ENCODE results near the gene STK11.

The STK11 gene

DNA sequence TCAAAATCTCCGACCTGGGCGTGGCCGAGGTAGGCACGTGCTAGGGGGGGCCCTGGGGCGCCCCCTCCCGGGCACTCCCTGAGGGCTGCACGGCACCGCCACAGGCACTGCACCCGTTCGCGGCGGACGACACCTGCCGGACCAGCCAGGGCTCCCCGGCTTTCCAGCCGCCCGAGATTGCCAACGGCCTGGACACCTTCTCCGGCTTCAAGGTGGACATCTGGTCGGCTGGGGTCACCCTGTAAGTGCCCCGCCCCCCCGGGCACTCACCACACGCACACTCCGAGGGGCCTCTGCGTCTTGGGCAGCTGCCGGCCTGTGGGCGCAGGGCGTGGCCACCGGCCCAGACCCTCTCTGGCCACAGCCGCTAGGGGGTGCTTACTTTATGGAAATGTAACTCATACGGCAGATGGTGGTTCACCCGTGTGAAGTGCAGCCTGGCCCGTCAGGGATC, 14.9 kb downstream of the STK11 start:
- Histone ChIP-seq H3K4me3 (no peak overlapping the region), H3K27ac (peak overlapping the region in 1 of 2 donors; percentile 53)
- no peak for DNase-seq (ENCODE audit: low spot score)
- TF ChIP-seq, protein P1, sequence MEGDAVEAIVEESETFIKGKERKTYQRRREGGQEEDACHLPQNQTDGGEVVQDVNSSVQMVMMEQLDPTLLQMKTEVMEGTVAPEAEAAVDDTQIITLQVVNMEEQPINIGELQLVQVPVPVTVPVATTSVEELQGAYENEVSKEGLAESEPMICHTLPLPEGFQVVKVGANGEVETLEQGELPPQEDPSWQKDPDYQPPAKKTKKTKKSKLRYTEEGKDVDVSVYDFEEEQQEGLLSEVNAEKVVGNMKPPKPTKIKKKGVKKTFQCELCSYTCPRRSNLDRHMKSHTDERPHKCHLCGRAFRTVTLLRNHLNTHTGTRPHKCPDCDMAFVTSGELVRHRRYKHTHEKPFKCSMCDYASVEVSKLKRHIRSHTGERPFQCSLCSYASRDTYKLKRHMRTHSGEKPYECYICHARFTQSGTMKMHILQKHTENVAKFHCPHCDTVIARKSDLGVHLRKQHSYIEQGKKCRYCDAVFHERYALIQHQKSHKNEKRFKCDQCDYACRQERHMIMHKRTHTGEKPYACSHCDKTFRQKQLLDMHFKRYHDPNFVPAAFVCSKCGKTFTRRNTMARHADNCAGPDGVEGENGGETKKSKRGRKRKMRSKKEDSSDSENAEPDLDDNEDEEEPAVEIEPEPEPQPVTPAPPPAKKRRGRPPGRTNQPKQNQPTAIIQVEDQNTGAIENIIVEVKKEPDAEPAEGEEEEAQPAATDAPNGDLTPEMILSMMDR (IDR thresholded peaks at IDR 0.05) = no peak

DNA sequence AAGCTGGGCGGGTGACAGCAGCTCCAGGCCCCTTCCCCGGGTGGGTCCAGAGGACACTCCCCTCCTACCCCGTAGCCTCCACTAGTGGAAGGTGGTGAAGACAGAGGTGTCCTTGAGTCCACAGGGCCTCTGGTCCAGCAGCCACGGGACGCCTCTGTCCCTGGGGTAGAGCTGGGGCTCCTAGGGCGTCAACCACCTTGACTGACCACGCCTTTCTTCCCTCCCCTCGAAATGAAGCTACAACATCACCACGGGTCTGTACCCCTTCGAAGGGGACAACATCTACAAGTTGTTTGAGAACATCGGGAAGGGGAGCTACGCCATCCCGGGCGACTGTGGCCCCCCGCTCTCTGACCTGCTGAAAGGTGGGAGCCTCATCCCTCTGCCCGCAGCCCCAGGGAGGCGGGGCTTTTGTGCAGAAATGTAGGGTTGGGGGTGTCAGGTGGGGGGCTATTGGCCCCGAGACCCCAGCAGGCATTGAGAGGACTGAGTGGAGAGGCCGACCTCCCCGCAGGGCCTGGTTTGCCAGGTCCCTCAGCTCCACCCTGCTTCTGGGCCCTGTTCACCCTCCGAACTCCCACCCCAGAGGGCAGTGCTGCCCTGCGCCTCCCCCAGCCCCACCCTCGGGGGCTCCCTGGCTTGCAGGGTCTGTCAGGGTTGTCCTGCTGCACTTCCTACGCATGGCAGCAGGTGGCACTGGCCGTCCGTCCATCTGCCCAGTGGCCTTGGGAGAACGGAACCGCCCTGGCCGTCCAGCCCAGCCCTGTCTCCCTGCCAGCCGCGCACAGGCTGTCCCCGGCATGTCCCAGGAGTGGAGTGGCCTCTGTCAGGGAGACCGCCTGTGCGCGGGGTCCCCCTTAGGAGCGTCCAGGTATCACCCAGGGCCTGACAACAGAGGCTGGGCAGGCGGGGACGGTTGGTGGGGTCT, 15.7 kb downstream of the STK11 start:
- TF ChIP-seq, protein P1 (IDR thresholded peaks at IDR 0.05) = peak; percentile 58
- Histone ChIP-seq H3K27ac (peak overlapping the region; percentile 1 to 53), H3K4me3 (no peak overlapping the region)
- DNase-seq (ENCODE audit: low spot score) = peak; percentile 87

DNA sequence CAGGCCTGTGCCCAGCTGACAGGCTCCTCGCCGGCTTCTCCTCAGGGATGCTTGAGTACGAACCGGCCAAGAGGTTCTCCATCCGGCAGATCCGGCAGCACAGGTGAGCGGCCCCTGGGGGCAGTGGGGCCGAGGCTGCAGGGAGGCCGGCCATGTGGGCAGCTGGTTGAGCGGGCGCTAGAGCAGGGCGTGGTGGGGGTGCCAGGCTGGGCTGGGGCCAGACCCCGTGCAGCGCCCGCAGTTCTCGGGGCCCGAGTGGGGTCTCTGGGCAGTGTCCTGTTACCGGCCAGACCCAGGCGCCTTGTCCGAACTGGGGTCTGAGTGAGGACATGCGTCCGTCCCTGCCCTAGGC, 16.3 kb downstream of the STK11 start:
- no peak for DNase-seq (ENCODE audit: low spot score)
- TF ChIP-seq, protein P1 (IDR thresholded peaks at IDR 0.05) = no peak
- Histone ChIP-seq H3K4me3 (no peak overlapping the region), H3K27ac (peak overlapping the region; percentile 1 to 53)

DNA sequence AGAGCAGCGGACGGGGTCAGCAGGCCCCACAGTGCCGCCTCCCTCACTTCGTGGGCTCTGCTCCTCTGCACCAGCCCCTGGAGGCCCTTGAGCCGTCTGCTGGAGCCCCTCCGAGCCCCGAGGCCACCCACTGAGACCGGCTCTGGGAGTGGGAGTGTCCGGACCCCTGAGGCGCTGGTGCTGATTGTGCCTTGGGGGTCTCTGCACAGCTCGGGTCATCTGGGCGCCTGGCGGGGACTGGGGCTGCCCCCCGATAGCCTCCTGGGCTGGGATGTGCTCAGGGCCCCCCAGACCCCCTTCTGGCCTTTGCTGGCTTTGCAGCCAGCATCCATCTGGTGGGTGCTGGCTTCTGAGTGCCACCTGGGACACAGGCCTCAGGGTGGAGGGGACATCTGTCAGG, 16.8 kb downstream of the STK11 start:
- peak overlapping the region in 1 of 2 donors; percentile 53 for H3K27ac ChIP-seq
- no peak overlapping the region for H3K4me3 ChIP-seq
- TF ChIP-seq, protein P1 (IDR thresholded peaks at IDR 0.05) = no peak
- DNase-seq (ENCODE audit: low spot score) = no peak

DNA sequence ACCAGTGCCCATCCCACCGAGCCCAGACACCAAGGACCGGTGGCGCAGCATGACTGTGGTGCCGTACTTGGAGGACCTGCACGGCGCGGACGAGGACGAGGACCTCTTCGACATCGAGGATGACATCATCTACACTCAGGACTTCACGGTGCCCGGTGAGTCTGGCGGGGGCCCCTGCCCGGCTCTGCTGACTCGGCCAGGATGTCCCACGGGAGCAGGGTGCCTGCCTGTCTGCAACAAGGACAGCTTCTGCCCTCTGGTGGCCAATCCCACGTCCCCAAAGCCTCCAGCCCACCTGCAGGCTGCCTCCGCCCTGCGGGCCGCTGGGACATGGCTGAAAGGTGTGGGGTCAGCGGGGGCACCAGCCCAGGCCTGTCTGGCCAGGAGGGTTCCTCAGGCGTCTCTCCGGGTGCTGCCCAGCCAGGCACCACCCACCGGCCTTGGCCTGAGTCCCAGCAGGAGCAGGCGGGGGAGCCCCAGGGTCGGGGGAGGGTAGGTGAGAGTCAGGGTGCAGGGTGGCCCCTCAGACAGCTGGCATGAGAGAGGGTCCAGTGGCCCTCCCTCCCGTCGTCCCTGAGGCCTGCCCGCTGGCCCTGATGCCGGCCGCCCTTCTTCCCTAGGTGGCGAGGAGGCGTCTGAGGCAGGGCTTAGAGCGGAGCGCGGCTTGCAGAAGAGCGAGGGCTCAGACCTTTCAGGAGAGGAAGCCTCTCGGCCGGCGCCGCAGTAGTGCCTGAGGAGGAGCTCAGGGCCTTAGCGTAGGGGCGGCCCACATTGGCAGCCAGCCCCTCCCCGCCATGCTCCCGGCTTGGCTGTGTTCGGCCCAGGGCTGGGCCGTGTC, 17.7 kb downstream of the STK11 start:
- Histone ChIP-seq H3K4me3 (no peak overlapping the region), H3K27ac (no peak overlapping the region)
- TF ChIP-seq, protein P1 (IDR thresholded peaks at IDR 0.05) = peak; percentile 13
- DNase-seq (ENCODE audit: low spot score) = no peak

DNA sequence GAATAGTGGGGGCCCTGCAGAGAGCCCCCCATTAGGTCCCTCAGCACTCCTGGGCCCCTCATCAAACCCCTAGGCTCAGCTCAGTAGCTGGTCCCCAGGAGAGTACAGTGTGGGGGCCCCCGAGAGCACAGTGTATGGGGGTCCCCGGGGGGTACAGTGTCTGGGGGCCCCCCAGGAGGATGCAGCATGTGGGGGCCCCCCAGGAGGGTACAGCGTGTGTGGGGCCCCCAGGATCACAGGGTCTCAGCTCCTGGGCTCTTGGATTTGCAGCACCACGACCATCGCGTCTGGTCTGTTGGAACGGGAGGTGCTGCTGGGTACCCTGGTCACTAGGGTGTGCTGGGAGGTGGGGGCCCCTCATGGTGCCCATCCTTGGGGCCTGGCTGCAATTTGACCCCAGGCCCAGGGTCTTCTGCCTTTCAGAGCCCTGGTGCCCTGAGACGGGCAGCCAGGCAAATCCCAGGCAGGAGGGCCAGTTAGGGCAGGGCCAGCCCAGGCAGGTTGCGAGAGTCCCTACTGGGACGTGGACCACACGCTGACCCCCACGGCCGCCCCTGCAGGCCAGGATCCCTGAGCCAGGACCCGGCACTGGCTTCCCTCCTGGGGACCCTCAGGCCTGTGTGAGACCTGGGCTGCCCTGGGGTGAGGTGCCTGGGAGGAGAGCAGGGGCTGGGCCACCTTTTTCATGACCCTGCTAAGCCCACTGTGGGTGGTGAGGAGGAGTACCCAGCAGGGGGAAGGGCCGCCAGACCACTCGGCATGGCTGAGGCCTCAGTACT, 18.7 kb downstream of the STK11 start:
- Histone ChIP-seq H3K4me3 (no peak overlapping the region), H3K27ac (no peak overlapping the region)
- DNase-seq (ENCODE audit: low spot score) = no peak
- TF ChIP-seq, protein P1 (IDR thresholded peaks at IDR 0.05) = no peak

Measured in coronary artery (tissue), 2 donors.